Measurements from ENCODE around the gene PTPRT. TPM values are rescaled to one million over a fixed set of nuclear protein-coding genes. Genes with fewer than 3 reads are reported as not detected.
A peak's percentile ranks its signal among the peaks of the same experiment; 100 is the strongest.

Gene PTPRT
- total RNA-seq, 1 donor, result 0.72 TPM

- no peak for TF ChIP-seq CTCF (IDR thresholded peaks at IDR 0.05; ENCODE audit: insufficient read depth, low read length)
- H3K4me3 ChIP-seq (ENCODE audit: low read depth, low read length), result no peak overlapping the region
- no peak for DNase-seq (ENCODE audit: low read depth)
These were observed 40.0 kb upstream of the PTPRT start for GRCh38 chr20:43229696-43230095.

GRCh38 chr20:43220612-43221011, 30.9 kb upstream of the PTPRT start:
- DNase-seq (ENCODE audit: low read depth), result peak; percentile 70
- no peak overlapping the region for H3K4me3 ChIP-seq (ENCODE audit: low read depth, low read length)
- no peak for TF ChIP-seq CTCF (IDR thresholded peaks at IDR 0.05; ENCODE audit: insufficient read depth, low read length)

- H3K4me3 ChIP-seq (ENCODE audit: low read depth, low read length), result no peak overlapping the region
- TF ChIP-seq CTCF (IDR thresholded peaks at IDR 0.05; ENCODE audit: insufficient read depth, low read length), result no peak
- no peak for DNase-seq (ENCODE audit: low read depth)
These were observed 21.2 kb upstream of the PTPRT start for GRCh38 chr20:43210901-43211300.

GRCh38 chr20:43209831-43210230, 20.1 kb upstream of the PTPRT start:
- no peak for DNase-seq (ENCODE audit: low read depth)
- no peak for TF ChIP-seq CTCF (IDR thresholded peaks at IDR 0.05; ENCODE audit: insufficient read depth, low read length)

GRCh38 chr20:43205699-43206098, 16.0 kb upstream of the PTPRT start:
- no peak for DNase-seq (ENCODE audit: low read depth)
- H3K4me3 ChIP-seq (ENCODE audit: low read depth, low read length), result no peak overlapping the region
- TF ChIP-seq CTCF (IDR thresholded peaks at IDR 0.05; ENCODE audit: insufficient read depth, low read length), result no peak

More at GRCh38 chr20:43209831-43210230, 20.1 kb upstream of the PTPRT start:
- no peak overlapping the region for H3K4me3 ChIP-seq (ENCODE audit: low read depth, low read length)

- no peak for TF ChIP-seq CTCF (IDR thresholded peaks at IDR 0.05; ENCODE audit: insufficient read depth, low read length)
- H3K4me3 ChIP-seq (ENCODE audit: low read depth, low read length), result no peak overlapping the region
- no peak for DNase-seq (ENCODE audit: low read depth)
These were observed 12.4 kb upstream of the PTPRT start for GRCh38 chr20:43202100-43202499.

- no peak for DNase-seq (ENCODE audit: low read depth)
- H3K4me3 ChIP-seq (ENCODE audit: low read depth, low read length), result no peak overlapping the region
- no peak for TF ChIP-seq CTCF (IDR thresholded peaks at IDR 0.05; ENCODE audit: insufficient read depth, low read length)
These were observed 8.9 kb upstream of the PTPRT start for GRCh38 chr20:43198607-43199006.
